HFF-Myc (cell line): ENCODE data around the gene OR2J3.
"Not testable (repeated sequence)": the region's sequence is repeated elsewhere in the genome, so short reads cannot be mapped to it uniquely, and the experiment has no call there.

Experiments used
- DNase-seq: peaks from one replicate; pipeline ENCODE4 v3.0.0-alpha.2; 2011; ENCODE audit warnings: low read depth; ENCODE audit errors: extremely low read depth
- H3K4me3 ChIP-seq: replicated peaks from 2 replicates; pipeline ENCODE4 v1.5.1; 2011; ENCODE audit warnings: low read depth, mild to moderate bottlenecking, control low read depth, low read length
- TF ChIP-seq, protein P1 (sequence below): IDR thresholded peaks from 2 replicates; pipeline ENCODE4 v1.5.1; 2012; ENCODE audit warnings: mild to moderate bottlenecking, low read depth, low read length, control low read depth; ENCODE audit errors: missing control alignments

The OR2J3 gene

DNA sequence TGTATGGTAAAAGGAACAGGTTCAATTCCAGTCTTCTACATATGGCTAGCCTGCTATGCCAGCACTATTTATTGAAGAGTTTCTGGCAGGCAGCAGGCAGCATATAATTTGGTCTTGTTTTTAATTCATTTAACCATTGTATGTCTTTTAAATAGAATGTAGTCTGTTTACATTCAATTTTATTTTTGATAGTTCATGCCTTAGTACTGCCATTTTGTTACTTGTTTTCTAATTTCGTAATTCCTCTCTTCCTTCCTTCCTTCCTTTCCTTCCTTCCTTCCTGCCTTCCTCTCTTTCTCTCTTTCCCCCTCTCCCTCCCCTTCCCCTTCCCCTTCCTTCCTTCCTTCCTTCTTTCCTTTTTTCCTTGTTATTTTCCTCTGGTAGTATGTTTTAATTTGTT lies 45.2 kb downstream of the OR2J3 start:
- no peak for DNase-seq
- no peak overlapping the region for H3K4me3 ChIP-seq
- TF ChIP-seq, protein P1, sequence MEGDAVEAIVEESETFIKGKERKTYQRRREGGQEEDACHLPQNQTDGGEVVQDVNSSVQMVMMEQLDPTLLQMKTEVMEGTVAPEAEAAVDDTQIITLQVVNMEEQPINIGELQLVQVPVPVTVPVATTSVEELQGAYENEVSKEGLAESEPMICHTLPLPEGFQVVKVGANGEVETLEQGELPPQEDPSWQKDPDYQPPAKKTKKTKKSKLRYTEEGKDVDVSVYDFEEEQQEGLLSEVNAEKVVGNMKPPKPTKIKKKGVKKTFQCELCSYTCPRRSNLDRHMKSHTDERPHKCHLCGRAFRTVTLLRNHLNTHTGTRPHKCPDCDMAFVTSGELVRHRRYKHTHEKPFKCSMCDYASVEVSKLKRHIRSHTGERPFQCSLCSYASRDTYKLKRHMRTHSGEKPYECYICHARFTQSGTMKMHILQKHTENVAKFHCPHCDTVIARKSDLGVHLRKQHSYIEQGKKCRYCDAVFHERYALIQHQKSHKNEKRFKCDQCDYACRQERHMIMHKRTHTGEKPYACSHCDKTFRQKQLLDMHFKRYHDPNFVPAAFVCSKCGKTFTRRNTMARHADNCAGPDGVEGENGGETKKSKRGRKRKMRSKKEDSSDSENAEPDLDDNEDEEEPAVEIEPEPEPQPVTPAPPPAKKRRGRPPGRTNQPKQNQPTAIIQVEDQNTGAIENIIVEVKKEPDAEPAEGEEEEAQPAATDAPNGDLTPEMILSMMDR: no peak

GRCh38 chr6:29155182-29155581 lies 47.3 kb downstream of the OR2J3 start:
- not testable (repeated sequence) for H3K4me3 ChIP-seq, DNase-seq

- H3K4me3 ChIP-seq, DNase-seq: not testable (repeated sequence)
These were observed 52.1 kb downstream of the OR2J3 start for GRCh38 chr6:29159922-29160321.
